GM21515 (cell line): ENCODE measurements around the gene TIMM10.

Source experiments
- ATAC-seq: cut with Tn5 transposase; IDR thresholded peaks from one replicate; pipeline ENCODE4 v1.9.1; 2021; ENCODE audit not compliant: unreplicated experiment

TIMM10 gene, protein sequence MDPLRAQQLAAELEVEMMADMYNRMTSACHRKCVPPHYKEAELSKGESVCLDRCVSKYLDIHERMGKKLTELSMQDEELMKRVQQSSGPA

GRCh38 chr11:57530596-57531507 lies at the start of gene TIMM10:
TIMM10 (minus strand) TSS chr11:57530754; CDS start chr11:57530189, 565 bp downstream.
- peak; percentile 99 for ATAC-seq

- no peak for ATAC-seq
Observed at GRCh38 chr11:57574061-57574460, 43.5 kb upstream of the TIMM10 start.

- no peak for ATAC-seq
Observed at GRCh38 chr11:57571606-57572005, 41.1 kb upstream of the TIMM10 start.

GRCh38 chr11:57568330-57568766 lies 37.8 kb upstream of the TIMM10 start:
- peak; percentile 67 for ATAC-seq

DNA sequence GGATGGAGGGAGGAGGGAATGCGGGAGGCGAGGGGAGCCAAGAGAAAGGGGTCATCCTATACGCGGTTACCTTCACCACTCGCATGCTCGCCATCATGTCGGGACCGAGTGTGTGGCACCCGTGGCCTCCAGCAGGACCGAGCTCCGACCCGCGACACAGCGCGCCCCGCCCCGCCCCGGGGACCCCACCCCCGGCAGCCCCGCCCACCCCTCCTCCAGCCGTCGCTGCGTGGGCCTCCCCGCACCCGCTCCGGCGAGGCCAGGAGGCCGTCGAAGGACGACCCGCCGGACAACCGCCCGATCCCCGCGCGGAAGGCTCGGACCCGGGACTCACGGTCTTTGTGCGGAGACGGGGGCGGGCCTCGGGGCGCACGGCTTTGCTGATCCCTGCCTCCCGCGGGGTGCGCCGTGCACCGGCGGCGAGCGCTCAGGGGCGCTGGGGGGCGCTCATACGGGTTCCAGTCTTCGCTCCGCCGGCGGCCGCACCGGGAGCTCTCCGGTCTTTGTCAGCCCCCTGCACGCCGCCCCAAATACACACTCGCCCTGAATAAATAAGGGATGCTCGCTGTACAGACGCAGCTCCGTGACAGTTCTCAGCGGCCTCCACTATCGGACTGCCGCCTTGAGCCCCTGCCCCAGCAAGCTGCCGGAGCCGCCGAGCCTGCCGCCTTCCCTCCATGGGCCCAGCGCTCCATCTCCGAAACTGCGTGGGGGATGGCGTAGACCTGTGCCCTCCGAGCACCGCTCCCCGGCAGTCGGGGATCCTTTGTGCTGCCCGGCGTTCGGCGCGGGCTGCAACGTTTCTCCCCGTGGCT lies 37.2 kb upstream of the TIMM10 start, which contains the start of gene UBE2L6:
TSS of gene UBE2L6 (minus strand) at position 158 of the 815 bp plus-strand sequence. CDS start at position 97, 61 bp downstream.
- ATAC-seq = peak; percentile 54

GRCh38 chr11:57566905-57567514 lies 36.5 kb upstream of the TIMM10 start:
- peak; percentile 19 for ATAC-seq

DNA sequence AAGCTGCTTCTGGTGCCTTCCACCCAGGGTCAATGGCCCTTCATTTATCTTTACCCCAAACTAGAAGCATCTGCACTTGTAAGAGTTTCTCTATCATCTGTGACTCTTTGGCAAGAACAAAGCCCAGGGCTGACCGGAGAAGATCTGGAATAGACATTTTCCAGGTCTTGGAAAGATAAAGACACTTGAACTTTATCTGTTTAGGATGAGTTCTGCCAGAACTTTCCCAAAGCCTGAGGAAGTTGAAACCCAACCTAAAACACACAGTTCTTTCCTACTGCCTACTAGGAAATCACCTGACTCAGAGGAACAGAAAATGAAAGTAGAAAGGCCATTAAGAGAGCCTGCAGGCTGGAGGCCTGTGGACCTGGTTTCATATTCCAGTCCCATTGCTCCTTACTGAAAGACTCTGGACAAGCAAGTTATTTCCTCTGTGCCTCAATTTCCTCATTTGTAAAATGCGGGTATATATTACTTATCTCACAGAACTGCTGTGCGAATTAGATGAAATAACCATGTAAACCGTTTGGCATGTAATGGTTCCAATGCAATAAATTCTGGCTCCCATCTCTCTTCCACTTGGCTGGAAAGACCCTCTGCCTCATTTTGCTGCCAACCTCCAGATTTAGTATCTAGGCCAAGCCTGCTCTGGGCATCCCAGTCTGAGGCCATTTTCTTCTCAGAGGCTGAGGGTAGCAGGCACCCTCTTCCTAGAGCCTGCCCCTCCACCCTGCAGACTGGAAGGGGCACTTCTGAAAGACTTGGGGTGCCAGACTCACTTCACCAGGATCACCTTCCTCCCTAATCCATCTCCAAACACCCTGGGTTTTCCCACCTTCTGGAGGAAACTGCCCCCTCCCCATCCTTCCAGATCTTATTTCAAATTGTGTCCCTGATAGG lies 35.7 kb upstream of the TIMM10 start:
- peak; percentile 65 for ATAC-seq

DNA sequence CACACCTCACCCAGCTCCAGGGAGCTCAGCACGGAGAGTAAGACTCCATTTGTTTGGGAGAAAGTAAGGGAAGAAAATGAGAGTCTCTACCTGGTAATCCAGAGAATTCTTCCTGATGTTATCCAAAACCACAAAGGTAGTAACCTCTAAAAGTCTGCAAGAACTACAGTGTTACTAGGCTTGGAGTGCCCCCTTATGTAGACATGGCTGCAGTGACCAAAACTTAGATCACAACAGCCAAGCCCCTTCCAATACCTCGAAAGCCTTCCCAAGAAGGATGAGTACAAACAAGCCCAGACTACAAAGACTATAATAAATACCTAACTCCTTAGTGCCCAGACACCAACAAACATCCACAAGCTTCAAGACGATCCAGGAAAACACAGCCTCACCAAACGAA lies 32.0 kb upstream of the TIMM10 start:
- no peak for ATAC-seq

GRCh38 chr11:57560146-57560545 lies 29.6 kb upstream of the TIMM10 start:
- no peak for ATAC-seq

- no peak for ATAC-seq
Observed at GRCh38 chr11:57556041-57556440, 25.5 kb upstream of the TIMM10 start.

DNA sequence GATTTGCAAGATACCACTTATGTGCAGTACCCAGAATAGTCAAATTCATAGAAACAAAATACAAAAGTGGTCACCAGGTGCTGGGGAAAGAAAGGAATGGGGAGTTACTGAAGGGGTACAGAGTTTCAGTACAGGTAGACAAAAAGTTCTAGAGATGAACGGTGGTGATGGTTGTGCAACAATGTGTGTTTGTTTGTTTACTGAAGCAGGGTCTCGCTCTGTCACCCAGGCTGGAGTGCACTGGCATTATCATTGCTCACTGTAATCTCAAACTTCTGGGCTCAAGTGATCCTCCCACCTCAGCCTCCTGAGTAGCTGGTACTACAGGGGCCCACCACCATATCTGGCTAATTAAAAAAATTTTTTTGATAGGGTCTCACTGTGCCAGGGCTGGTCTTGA lies 24.8 kb upstream of the TIMM10 start:
- ATAC-seq = no peak

DNA sequence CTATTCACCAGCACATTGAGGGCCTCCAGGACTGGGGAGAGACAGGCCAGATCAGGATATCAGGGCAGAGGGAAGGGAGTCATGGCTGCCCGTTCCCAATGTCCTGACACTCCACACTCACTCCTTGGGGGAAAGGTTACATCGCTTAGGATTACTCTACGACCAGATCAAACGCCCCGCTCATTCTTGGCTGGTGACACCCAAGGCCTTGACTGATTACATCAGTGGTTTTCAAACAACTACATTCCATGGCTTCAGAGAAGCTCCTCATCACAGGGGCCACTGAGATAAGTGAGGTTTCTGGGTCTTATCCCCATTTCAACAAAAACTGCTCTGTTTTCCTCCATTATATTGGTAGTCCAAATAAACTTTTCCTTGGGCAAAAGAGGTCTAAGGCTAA lies 21.9 kb upstream of the TIMM10 start:
- ATAC-seq = no peak

DNA sequence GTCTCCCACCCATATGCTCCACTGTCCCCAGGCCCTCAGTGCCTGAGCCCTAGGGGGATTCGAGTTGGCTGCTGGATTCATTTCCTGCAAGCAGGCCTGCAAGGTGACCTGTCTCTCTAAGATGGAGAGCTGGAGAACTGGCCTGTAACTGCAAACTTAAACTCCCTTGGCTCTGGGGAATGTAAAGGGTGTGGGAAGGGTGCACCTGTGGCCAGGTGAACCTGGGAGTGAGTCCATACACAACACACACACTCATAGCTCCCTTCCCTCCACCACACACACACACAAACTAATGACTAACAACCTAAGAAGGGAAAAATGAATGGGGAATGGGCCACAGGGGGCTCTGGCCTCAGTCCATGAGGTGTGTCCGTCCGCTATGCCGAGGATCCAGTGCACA lies 21.4 kb upstream of the TIMM10 start:
- no peak for ATAC-seq

GRCh38 chr11:57549983-57550382 lies 19.4 kb upstream of the TIMM10 start:
- ATAC-seq = no peak

DNA sequence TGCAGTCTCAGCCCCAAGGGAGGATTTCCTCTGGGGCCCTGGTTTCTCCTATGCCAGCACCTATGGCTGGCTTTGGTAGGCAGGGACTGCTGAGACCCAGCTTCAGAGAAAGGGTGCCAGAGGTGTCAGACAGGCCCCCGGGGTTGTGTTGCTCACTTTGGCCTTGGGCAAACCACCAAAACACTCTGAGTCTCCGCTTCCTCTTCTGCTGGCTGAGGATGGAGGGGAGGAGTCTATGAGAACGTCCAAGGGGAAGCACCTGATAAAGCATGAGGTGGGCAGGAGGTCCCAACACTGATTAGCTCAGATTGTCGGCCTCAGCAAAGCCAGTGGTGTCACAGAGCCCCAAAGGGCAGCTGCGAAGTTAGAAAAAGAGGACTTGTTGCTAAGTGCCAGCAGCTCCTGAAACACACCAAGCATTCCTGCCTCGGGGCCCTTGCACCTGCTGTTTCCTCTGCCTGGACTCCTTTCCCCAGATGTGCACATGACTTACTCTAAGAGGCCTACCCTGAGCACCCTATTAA lies 17.4 kb upstream of the TIMM10 start:
- ATAC-seq = peak; percentile 92

GRCh38 chr11:57546869-57547475 lies 16.4 kb upstream of the TIMM10 start:
- no peak for ATAC-seq

DNA sequence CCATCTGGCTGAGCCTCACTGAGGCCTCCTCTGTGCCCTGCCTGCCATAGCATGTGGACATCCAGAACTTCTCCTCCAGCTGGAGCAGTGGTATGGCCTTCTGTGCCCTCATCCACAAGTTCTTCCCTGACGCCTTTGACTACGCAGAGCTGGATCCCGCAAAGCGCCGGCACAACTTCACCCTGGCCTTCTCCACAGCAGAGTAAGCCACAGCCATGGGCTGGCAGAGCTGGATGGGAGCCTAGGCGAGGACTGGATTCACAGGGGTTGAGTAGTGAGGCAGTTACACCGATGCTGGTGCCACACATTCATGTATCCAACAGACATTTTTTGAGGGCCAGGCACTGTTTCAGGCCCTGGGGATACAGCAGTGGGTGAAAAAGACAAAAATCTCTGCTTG lies 15.9 kb upstream of the TIMM10 start:
- no peak for ATAC-seq

- ATAC-seq = no peak
Observed at GRCh38 chr11:57545883-57546282, 15.3 kb upstream of the TIMM10 start.

GRCh38 chr11:57544566-57544965 lies 14.0 kb upstream of the TIMM10 start:
- ATAC-seq = no peak
